ENCODE measurements around the gene SHISA9.

DNA sequence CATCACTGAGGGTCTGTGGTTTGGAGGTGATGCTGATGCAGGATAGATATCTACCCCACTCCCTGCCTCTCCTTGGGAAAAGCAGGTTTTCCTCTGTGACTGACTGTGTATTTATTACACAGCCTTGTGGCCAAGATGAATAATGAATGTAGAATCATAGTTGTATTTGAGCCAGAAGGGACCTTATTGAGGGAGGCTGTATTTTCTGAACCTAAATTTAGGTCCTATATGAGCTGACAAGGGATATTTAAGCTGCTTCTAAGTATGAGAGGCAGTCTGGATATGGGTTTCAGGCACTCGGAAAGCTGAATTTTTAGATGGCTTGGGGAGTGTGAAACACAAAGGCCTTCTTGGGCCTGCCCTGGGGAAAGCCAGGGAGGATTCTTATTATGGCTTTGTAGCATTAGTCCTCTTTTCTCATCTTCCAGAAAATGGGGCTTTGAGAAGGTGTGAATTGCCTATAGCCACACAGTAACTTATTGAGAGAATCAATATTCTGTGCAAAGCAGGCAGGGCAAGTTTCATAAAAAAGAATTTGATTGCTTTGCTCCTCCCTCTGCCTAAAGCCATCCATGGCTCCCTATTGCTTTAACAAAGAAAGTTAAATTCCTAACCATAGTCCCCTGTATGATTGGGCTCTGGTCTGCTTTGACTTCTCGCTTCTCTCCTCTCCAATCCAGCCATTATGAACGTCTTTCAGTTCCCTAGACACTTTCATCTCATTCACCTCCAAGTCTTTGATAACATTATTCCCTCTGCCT is 144.8 kb downstream of the SHISA9 start:
- TF ChIP-seq POLR2A (IDR thresholded peaks at IDR 0.05; ENCODE audit: low read length) (no peak), GATA1 (IDR thresholded peaks at IDR 0.05; ENCODE audit: low read depth, low read length) (no peak)

Measured in erythroblast (primary cell).